Measurements from ENCODE around the gene ADORA1.
A peak's percentile ranks its signal among the peaks of the same experiment; 100 is the strongest.

ADORA1 gene

GRCh38 chr1:203124011-203124410 is 3.5 kb upstream of the ADORA1 start:
- Histone ChIP-seq H3K4me1 (ENCODE audit: control insufficient read depth, insufficient read depth, low read length, unreplicated experiment) (peaks cover 25% of the 10 kb centered on the region), H2AFZ (ENCODE audit: low read length, unreplicated experiment) (no peak overlapping the region), H3K4me3 (ENCODE audit: low read depth, low read length) (no peak overlapping the region), H3K79me2 (ENCODE audit: control insufficient read depth, insufficient read depth, low read length, unreplicated experiment) (no peaks in the 10 kb centered on the region), H3K36me3 (ENCODE audit: insufficient read depth, low read length) (no peaks in the 10 kb centered on the region), H3K27me3 (ENCODE audit: insufficient read depth, low read length) (peaks cover 31% of the 10 kb centered on the region), H3K27ac (ENCODE audit: low read depth, low read length) (no peak overlapping the region)

GRCh38 chr1:203124546-203125317 is 2.8 kb upstream of the ADORA1 start:
- H3K36me3 ChIP-seq (ENCODE audit: insufficient read depth, low read length) = no peaks in the 10 kb centered on the region
- H2AFZ ChIP-seq (ENCODE audit: low read length, unreplicated experiment) = no peak overlapping the region
- H3K79me2 ChIP-seq (ENCODE audit: control insufficient read depth, insufficient read depth, low read length, unreplicated experiment) = no peaks in the 10 kb centered on the region
- H3K4me1 ChIP-seq (ENCODE audit: control insufficient read depth, insufficient read depth, low read length, unreplicated experiment) = peaks cover 32% of the 10 kb centered on the region
- peaks cover 27% of the 10 kb centered on the region for H3K27me3 ChIP-seq (ENCODE audit: insufficient read depth, low read length)
- H3K4me3 ChIP-seq (ENCODE audit: low read depth, low read length) = no peak overlapping the region
- H3K27ac ChIP-seq (ENCODE audit: low read depth, low read length) = no peak overlapping the region

- peaks cover 34% of the 10 kb centered on the region for H3K4me1 ChIP-seq (ENCODE audit: control insufficient read depth, insufficient read depth, low read length, unreplicated experiment)
- H2AFZ ChIP-seq (ENCODE audit: low read length, unreplicated experiment) = no peak overlapping the region
- H3K27me3 ChIP-seq (ENCODE audit: insufficient read depth, low read length) = peaks cover 13% of the 10 kb centered on the region
- H3K27ac ChIP-seq (ENCODE audit: low read depth, low read length) = no peak overlapping the region
- H3K79me2 ChIP-seq (ENCODE audit: control insufficient read depth, insufficient read depth, low read length, unreplicated experiment) = no peaks in the 10 kb centered on the region
- peak overlapping the region; percentile 70; the same call in 1 of the 2 replicates for H3K4me3 ChIP-seq (ENCODE audit: low read depth, low read length)
- no peaks in the 10 kb centered on the region for H3K36me3 ChIP-seq (ENCODE audit: insufficient read depth, low read length)
These were observed 1.2 kb upstream of the ADORA1 start for GRCh38 chr1:203126151-203126865.

GRCh38 chr1:203126866-203127665 is 460 bp upstream of the ADORA1 start:
- H3K4me1 ChIP-seq (ENCODE audit: control insufficient read depth, insufficient read depth, low read length, unreplicated experiment) = peaks cover 34% of the 10 kb centered on the region
- no peak overlapping the region for H3K27ac ChIP-seq (ENCODE audit: low read depth, low read length)
- peak overlapping the region; percentile 70 for H3K4me3 ChIP-seq (ENCODE audit: low read depth, low read length)
- H3K27me3 ChIP-seq (ENCODE audit: insufficient read depth, low read length) = peaks cover 13% of the 10 kb centered on the region
- no peaks in the 10 kb centered on the region for H3K79me2 ChIP-seq (ENCODE audit: control insufficient read depth, insufficient read depth, low read length, unreplicated experiment)
- H2AFZ ChIP-seq (ENCODE audit: low read length, unreplicated experiment) = peak overlapping the region; percentile 6
- no peaks in the 10 kb centered on the region for H3K36me3 ChIP-seq (ENCODE audit: insufficient read depth, low read length)

- Histone ChIP-seq H3K27ac (ENCODE audit: low read depth, low read length) (no peak overlapping the region), H3K4me1 (ENCODE audit: control insufficient read depth, insufficient read depth, low read length, unreplicated experiment) (peaks cover 34% of the 10 kb centered on the region), H3K79me2 (ENCODE audit: control insufficient read depth, insufficient read depth, low read length, unreplicated experiment) (no peaks in the 10 kb centered on the region), H2AFZ (ENCODE audit: low read length, unreplicated experiment) (no peak overlapping the region), H3K36me3 (ENCODE audit: insufficient read depth, low read length) (no peaks in the 10 kb centered on the region), H3K4me3 (ENCODE audit: low read depth, low read length) (peak overlapping the region; percentile 70), H3K27me3 (ENCODE audit: insufficient read depth, low read length) (peaks cover 8% of the 10 kb centered on the region)
These were observed 847 bp downstream of the ADORA1 start for GRCh38 chr1:203128431-203128715.

GRCh38 chr1:203128716-203129500 is 1.4 kb downstream of the ADORA1 start:
- H3K36me3 ChIP-seq (ENCODE audit: insufficient read depth, low read length) = no peaks in the 10 kb centered on the region
- peaks cover 2% of the 10 kb centered on the region for H3K27me3 ChIP-seq (ENCODE audit: insufficient read depth, low read length)
- peak overlapping the region; percentile 70 for H3K4me3 ChIP-seq (ENCODE audit: low read depth, low read length)
- H3K27ac ChIP-seq (ENCODE audit: low read depth, low read length) = no peak overlapping the region
- H3K4me1 ChIP-seq (ENCODE audit: control insufficient read depth, insufficient read depth, low read length, unreplicated experiment) = peaks cover 34% of the 10 kb centered on the region
- H2AFZ ChIP-seq (ENCODE audit: low read length, unreplicated experiment) = no peak overlapping the region
- H3K79me2 ChIP-seq (ENCODE audit: control insufficient read depth, insufficient read depth, low read length, unreplicated experiment) = no peaks in the 10 kb centered on the region

GRCh38 chr1:203129501-203130231 is 2.1 kb downstream of the ADORA1 start:
- Histone ChIP-seq H3K4me1 (ENCODE audit: control insufficient read depth, insufficient read depth, low read length, unreplicated experiment) (peaks cover 31% of the 10 kb centered on the region), H3K4me3 (ENCODE audit: low read depth, low read length) (no peak overlapping the region), H2AFZ (ENCODE audit: low read length, unreplicated experiment) (no peak overlapping the region), H3K36me3 (ENCODE audit: insufficient read depth, low read length) (no peaks in the 10 kb centered on the region), H3K27ac (ENCODE audit: low read depth, low read length) (no peak overlapping the region), H3K79me2 (ENCODE audit: control insufficient read depth, insufficient read depth, low read length, unreplicated experiment) (no peaks in the 10 kb centered on the region), H3K27me3 (ENCODE audit: insufficient read depth, low read length) (no peaks in the 10 kb centered on the region)

GRCh38 chr1:203130358-203130985 is 2.9 kb downstream of the ADORA1 start:
- no peaks in the 10 kb centered on the region for H3K36me3 ChIP-seq (ENCODE audit: insufficient read depth, low read length)
- no peak overlapping the region for H3K27ac ChIP-seq (ENCODE audit: low read depth, low read length)
- H3K79me2 ChIP-seq (ENCODE audit: control insufficient read depth, insufficient read depth, low read length, unreplicated experiment) = no peaks in the 10 kb centered on the region
- H2AFZ ChIP-seq (ENCODE audit: low read length, unreplicated experiment) = no peak overlapping the region
- H3K4me3 ChIP-seq (ENCODE audit: low read depth, low read length) = no peak overlapping the region
- H3K4me1 ChIP-seq (ENCODE audit: control insufficient read depth, insufficient read depth, low read length, unreplicated experiment) = peaks cover 23% of the 10 kb centered on the region
- no peaks in the 10 kb centered on the region for H3K27me3 ChIP-seq (ENCODE audit: insufficient read depth, low read length)

- H3K36me3 ChIP-seq (ENCODE audit: insufficient read depth, low read length) = no peaks in the 10 kb centered on the region
- no peak overlapping the region for H3K27ac ChIP-seq (ENCODE audit: low read depth, low read length)
- H3K4me1 ChIP-seq (ENCODE audit: control insufficient read depth, insufficient read depth, low read length, unreplicated experiment) = peaks cover 16% of the 10 kb centered on the region
- no peak overlapping the region for H3K4me3 ChIP-seq (ENCODE audit: low read depth, low read length)
- H2AFZ ChIP-seq (ENCODE audit: low read length, unreplicated experiment) = no peak overlapping the region
- H3K27me3 ChIP-seq (ENCODE audit: insufficient read depth, low read length) = no peaks in the 10 kb centered on the region
- no peaks in the 10 kb centered on the region for H3K79me2 ChIP-seq (ENCODE audit: control insufficient read depth, insufficient read depth, low read length, unreplicated experiment)
These were observed 4.1 kb downstream of the ADORA1 start for GRCh38 chr1:203131548-203132200.
